Lung (tissue), 13 donors: ENCODE results near the gene RBM20. TPM values are rescaled to one million over a fixed set of nuclear protein-coding genes. Genes with fewer than 3 reads are reported as not detected.

ENCODE experiments used
- ATAC-seq: fragments of 200-7000 bp; cut with Tn5 transposase; one replicate; pipeline ENCODE4 v1.9.1; 2020; ENCODE audit warnings: moderate number of reproducible peaks; ENCODE audit not compliant: insufficient read depth, low FRiP score
- DNase-seq, 3 donors: peaks; one replicate each; pipeline ENCODE4 v3.0.0-alpha.2; 2013 to 2017
- H3K27ac ChIP-seq, 2 donors: one replicate each; pipeline ENCODE4 v1.5.1; 2013; ENCODE audit warnings: mild to moderate bottlenecking in 2 of 2, moderate library complexity in 2 of 2, control low read depth in 1 of 2, inconsistent platforms in 1 of 2, low read depth in 1 of 2, low read length in 1 of 2
- H3K27me3 ChIP-seq, 3 donors: one replicate each; pipeline ENCODE4 v1.5.1; 2013; ENCODE audit warnings: low read length in 2 of 3; ENCODE audit not compliant: control insufficient read depth in 3 of 3, insufficient read depth in 3 of 3
- H3K36me3 ChIP-seq, 4 donors: one replicate each; pipeline ENCODE4 v1.5.1; 2013; ENCODE audit warnings: low read length in 4 of 4, mild to moderate bottlenecking in 1 of 4, moderate library complexity in 1 of 4; ENCODE audit not compliant: control insufficient read depth in 4 of 4, insufficient read depth in 4 of 4
- H3K4me1 ChIP-seq, 5 donors: one replicate each; pipeline ENCODE4 v1.5.1; 2013; ENCODE audit warnings: low read length in 5 of 5, mild to moderate bottlenecking in 2 of 5, moderate library complexity in 1 of 5; ENCODE audit not compliant: control insufficient read depth in 5 of 5, insufficient read depth in 5 of 5
- H3K4me3 ChIP-seq: one replicate; pipeline ENCODE4 v1.5.1; 2013; ENCODE audit warnings: mild to moderate bottlenecking, control low read depth, moderate library complexity
- H3K9ac ChIP-seq, 2 donors: one replicate each; pipeline ENCODE4 v1.5.1; 2013; ENCODE audit warnings: low read length in 2 of 2, control low read depth in 1 of 2; ENCODE audit not compliant: insufficient read depth in 1 of 2
- H3K9me3 ChIP-seq, 4 donors: one replicate each; pipeline ENCODE4 v1.5.1; 2013; ENCODE audit warnings: low read length in 3 of 4, mild to moderate bottlenecking in 1 of 4, moderate library complexity in 1 of 4; ENCODE audit not compliant: control insufficient read depth in 4 of 4, insufficient read depth in 3 of 4
- CTCF ChIP-seq: IDR thresholded peaks from 2 replicates; pipeline ENCODE4 v1.5.1; 2012; ENCODE audit warnings: mild to moderate bottlenecking; ENCODE audit errors: control extremely low read depth, extremely low read depth
- WGBS, 2 donors: extraction: QIAGEN DNeasy Blood & Tissue Kit; methylation state at CpG; one replicate each; pipeline ENCODE4 v1.1.7; 2013; 5-methylcytosine and 5-hydroxymethylcytosine counted together
- polyA plus RNA-seq, 2 donors: library from polyadenylated mRNA; stranded (reverse); fragments of 200-250 nt; gene quantifications; one replicate each; pipeline ENCODE4 v1.2.1, GENCODE V29; 2013
- small RNA-seq: library from RNA; depleted of rRNA; stranded (forward); fragments of <200 nt; gene quantifications from one replicate; pipeline ENCODE3, GENCODE V24; 2014; ENCODE audit warnings: low replicate concordance
- total RNA-seq, 2 donors: library from RNA; depleted of rRNA in 1 of 2; stranded (reverse); fragments of >200 nt in 1 of 2; gene quantifications; one replicate each; pipeline ENCODE4 v1.2.1, GENCODE V29; 2014 to 2021
- donor health status: control.
- donor health status: control.
- donor health status: Bipolar disorder and iron deficiency.
- donor health status: healthy.
- donor health status: DM: yes; HTN: yes; CAD: no.

The RBM20 gene
- total and polyA plus RNA-seq, 4 donors: 0.25 to 3.3 (median 0.66) TPM

GRCh38 chr10:110885932-110886674 lies 242.0 kb downstream of the RBM20 start:
- Histone ChIP-seq H3K9me3 (no peaks in the 10 kb centered on the region), H3K9ac (no peak overlapping the region), H3K4me1 (no peaks in the 10 kb centered on the region), H3K27ac (no peak overlapping the region), H3K36me3 (peaks cover 3 to 51% (median 21%) of the 10 kb centered on the region in 4 donors), H3K27me3 (no peaks in the 10 kb centered on the region), H3K4me3 (no peak overlapping the region)
- no peak for TF ChIP-seq CTCF
- WGBS, 2 donors: 59 to 69% methylated on average over 5 of the region's 5 CpGs
- DNase-seq (no peak), ATAC-seq (no peak)

- Histone ChIP-seq H3K27me3 (no peaks in the 10 kb centered on the region), H3K27ac (no peak overlapping the region), H3K9me3 (no peaks in the 10 kb centered on the region), H3K9ac (no peak overlapping the region), H3K4me1 (no peaks in the 10 kb centered on the region), H3K4me3 (no peak overlapping the region), H3K36me3 (peaks cover 1 to 50% (median 18%) of the 10 kb centered on the region in 4 donors)
- 89 to 97% methylated on average over 1 of the region's 1 CpG for WGBS, 2 donors
- no peak for DNase-seq
- no peak for ATAC-seq
- no peak for TF ChIP-seq CTCF
Observed at GRCh38 chr10:110887560-110887959, 243.4 kb downstream of the RBM20 start.

Small RNAs within 50 kb of the gene (small RNA-seq; reads per million reads assigned to genes)
- not detected for gene RF00019
- not detected for gene RN7SKP288
- gene RNA5SP327: not detected

Other genes starting within 250 kb of the RBM20 start
- 10 to 100 TPM; 10.3 to 13.5 TPM for gene DUSP5, start 146.4 kb upstream of the RBM20 start, total RNA-seq
- 10 to 100 TPM; 12.3 to 16.4 TPM for gene DUSP5, start 146.4 kb upstream of the RBM20 start, polyA plus RNA-seq
- 10 to 100 TPM; 22.9 to 41.3 TPM for gene SMC3, start 76.6 kb upstream of the RBM20 start, total RNA-seq
- 10 to 100 TPM; 11.9 to 17.5 TPM for gene SMC3, start 76.6 kb upstream of the RBM20 start, polyA plus RNA-seq
- 100 to 1,000 TPM in 1 of 2 donors, 10 to 100 TPM in 1; 35.6 to 186 TPM for gene PDCD4, start 227.6 kb downstream of the RBM20 start, total RNA-seq
- 10 to 100 TPM; 26.7 to 31.4 TPM for gene PDCD4, start 227.6 kb downstream of the RBM20 start, polyA plus RNA-seq